ENCODE data around the gene CYREN.

The CYREN gene

GRCh38 chr7:135197906-135198655 lies 27.6 kb upstream of the CYREN start:
- in situ Hi-C loops (cut with HindIII; ENCODE audit: low sequenced_read_pairs), result no loop called here

DNA sequence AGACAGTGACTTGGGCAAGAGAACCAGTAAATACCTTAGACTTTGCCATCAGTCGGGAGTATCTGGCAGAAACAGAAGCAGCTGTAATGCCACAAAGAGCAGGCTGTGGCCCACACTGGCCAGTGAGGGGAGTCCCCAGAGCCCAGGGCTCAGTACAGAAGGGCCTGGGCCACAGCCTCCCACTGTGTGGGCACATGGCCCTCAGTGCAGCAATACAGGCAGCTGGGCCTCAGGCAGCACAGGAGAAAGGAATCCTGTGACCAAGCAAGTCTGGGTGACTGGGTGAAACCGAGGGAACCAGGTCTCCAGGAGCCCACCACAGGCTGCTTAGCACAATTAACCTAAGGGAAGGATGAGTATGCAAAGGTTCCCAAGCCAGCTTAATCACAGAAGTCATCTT lies 26.8 kb upstream of the CYREN start:
- in situ Hi-C loops (cut with HindIII; ENCODE audit: low sequenced_read_pairs), result no loop called here

DNA sequence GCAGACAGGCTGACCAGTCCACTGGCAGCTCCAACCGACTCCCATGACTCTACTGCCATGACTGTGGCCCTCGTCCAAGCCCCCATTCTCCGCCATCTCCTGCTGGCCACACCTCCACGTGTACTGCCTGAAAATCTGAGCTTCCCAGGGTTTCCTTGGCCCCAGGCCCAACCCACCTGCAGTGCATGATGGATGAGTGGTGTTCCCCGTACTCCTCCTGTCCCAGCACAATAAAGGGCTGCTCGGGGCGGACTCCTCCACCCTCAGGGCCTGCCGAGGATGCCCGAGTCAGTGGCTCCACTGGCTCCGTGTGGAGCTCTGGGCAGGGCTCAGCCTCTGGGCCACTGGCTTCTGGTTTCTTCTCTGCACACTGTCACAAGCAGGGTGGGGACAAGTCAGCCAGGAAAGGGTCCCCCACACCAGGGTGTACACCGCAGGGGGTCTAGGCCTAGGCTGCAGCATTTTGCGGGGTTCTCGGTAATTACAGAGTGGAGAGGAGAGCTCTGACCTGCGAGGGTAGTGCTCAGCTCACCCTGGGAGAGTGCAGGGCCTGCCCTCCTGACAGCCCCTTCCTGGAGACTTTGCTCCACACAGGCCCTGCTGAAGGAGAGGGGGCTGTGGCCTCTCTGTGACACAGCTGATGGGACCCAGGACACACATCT lies 25.6 kb upstream of the CYREN start:
- in situ Hi-C loops (cut with HindIII; ENCODE audit: low sequenced_read_pairs), result no loop called here

- in situ Hi-C loops (cut with HindIII; ENCODE audit: low sequenced_read_pairs), result no loop called here
Observed at GRCh38 chr7:135195156-135195555, 24.6 kb upstream of the CYREN start.

DNA sequence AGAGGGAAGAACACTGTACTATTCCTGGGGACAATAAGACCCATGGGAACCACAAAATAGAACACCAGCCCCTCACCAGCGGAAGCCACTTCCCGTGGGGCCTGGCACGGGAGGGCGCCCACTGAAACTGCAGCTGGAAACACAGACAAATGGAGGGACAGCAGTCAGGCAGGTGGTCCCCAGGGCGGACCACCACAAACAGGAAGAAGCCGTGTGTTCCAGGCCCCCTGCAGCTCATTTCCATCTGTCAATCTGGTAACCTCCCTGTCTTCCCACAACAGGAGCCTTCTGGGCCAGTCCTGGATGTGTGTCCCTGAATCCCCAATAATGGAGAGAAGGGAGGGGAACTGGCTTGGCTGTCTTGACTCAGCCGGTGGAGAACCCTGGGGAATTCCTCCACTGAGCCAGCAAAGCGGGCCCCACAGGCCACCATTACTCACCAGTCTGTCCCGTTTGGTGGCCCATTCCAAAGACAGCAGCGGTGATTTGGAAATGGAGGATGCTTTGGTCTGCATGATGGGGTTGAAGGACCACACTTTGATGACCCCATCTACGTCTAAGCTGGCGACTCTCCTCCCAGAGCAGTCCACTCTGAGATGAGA lies 24.1 kb upstream of the CYREN start:
- in situ Hi-C loops (cut with HindIII; ENCODE audit: low sequenced_read_pairs), result no loop called here

DNA sequence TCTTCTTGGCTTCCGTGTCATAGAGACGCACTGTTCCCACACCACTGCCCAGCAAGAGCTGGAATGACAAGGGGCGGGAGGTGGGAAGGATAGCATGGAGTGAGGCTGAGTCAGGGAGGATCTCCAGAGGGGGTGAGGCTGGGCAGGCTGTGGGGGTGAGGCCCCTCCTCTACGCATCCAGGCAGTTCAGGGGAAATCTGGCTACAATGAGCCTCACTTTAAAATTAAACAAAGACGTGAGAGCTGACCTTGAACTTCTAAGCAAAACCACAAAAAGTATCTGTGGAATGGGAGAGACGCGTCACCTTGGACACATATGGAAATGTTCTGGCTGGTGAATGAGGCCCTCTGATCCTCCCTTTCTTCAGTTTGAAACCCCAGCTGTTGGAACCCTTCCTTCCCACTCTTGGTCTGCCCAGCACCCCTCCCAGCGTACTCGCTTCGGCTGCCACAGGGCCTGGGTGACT lies 23.1 kb upstream of the CYREN start:
- in situ Hi-C loops (cut with HindIII; ENCODE audit: low sequenced_read_pairs), result no loop called here

GRCh38 chr7:135192914-135193536 lies 22.5 kb upstream of the CYREN start:
- in situ Hi-C loops (cut with HindIII; ENCODE audit: low sequenced_read_pairs), result no loop called here

DNA sequence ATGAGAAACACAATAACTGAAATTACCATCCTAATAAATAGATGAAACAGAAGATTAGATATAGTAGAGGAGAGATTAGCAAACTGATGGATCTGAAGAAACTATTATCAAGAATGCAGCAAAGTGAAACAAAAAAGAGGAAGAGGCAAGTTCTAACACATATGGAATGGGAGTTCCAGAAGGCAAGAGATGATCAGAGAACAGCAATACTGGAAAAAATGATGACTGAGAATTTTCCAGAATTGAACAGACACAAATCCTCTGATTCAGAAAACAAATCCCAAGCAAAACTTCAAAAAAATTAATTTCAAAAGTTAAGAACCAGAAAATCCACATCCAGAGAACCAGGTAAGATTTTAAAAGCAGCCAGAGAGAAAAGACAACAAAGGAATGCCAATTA lies 20.2 kb upstream of the CYREN start:
- in situ Hi-C loops (cut with HindIII; ENCODE audit: low sequenced_read_pairs), result no loop called here

DNA sequence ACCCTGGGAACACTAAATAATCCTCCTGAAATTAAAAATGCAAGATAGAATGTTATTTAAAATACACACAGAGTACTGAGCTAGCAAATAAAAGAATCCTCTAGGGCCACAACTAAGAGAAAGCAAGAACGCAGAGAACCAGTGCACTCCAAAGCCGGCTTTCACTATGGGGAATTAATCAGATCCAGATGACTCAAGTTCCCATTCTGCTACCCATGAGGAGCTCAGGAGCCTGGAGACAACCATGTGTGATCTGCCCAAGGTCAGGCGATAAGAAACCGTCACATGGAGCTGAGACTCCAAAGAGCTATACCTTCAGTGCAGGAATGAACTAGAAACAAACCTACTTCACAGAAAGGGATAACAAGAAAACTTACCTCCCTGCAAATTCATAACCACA lies 19.5 kb upstream of the CYREN start:
- in situ Hi-C loops (cut with HindIII; ENCODE audit: low sequenced_read_pairs), result no loop called here

DNA sequence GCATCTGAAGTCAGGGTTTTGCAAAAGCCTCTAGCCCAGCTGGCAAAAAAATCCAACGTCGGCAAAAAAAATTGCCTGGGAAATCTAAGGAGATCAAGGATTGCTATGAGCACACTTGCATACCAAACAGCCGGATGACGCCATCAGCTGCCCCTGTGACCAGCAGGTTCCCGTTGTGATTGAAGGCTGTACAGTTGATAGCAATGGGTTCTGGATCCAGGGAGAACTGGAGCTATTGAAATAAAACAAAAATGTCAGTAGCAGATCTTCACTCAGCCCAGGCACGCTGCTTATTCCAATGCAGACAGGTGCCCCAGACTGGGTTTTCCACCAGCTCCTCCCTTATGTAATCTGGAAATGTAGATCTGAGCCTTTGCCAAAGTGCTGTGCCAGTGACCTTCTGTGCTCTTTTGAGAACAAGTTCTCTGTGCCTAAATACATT lies 18.7 kb upstream of the CYREN start:
- in situ Hi-C loops (cut with HindIII; ENCODE audit: low sequenced_read_pairs), result no loop called here

GRCh38 chr7:135188298-135188984 lies 17.9 kb upstream of the CYREN start:
- in situ Hi-C loops (cut with HindIII; ENCODE audit: low sequenced_read_pairs), result no loop called here

DNA sequence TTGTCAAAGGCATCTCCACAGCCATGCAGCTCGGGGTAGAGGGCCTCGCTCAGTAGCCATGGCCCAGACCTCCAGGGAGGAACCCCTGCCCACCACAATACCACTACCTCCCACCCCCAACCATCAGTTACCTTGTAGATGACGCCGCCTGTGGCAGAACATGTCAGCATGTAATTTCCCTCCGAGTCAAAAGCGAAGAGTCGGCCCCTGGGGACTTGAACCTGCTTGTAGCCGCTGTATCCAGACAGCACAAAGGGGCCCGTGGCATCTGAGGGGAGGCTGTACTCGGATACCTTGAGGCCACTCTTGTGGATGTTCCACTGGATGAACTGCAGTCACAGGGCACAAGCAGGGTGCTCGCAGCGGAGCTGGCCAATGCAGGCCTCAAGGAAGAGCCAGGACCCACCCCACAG lies 16.3 kb upstream of the CYREN start:
- in situ Hi-C loops (cut with HindIII; ENCODE audit: low sequenced_read_pairs), result no loop called here

DNA sequence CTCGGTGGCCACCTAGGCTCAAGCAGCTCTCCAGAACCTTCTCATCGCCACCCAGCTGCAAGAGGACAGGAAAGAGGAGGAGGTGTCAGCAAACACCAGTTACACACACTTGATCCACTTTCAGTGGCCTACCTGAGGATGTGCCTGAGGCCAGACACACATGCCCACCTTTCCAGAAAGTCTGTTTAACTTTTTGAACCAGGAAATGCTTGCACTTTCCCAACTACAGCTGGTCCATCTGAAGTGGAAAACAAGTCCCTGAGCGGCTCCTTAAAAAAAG lies 15.7 kb upstream of the CYREN start:
- in situ Hi-C loops (cut with HindIII; ENCODE audit: low sequenced_read_pairs), result no loop called here

GRCh38 chr7:135185471-135186260 lies 15.2 kb upstream of the CYREN start:
- in situ Hi-C loops (cut with HindIII; ENCODE audit: low sequenced_read_pairs), result no loop called here

DNA sequence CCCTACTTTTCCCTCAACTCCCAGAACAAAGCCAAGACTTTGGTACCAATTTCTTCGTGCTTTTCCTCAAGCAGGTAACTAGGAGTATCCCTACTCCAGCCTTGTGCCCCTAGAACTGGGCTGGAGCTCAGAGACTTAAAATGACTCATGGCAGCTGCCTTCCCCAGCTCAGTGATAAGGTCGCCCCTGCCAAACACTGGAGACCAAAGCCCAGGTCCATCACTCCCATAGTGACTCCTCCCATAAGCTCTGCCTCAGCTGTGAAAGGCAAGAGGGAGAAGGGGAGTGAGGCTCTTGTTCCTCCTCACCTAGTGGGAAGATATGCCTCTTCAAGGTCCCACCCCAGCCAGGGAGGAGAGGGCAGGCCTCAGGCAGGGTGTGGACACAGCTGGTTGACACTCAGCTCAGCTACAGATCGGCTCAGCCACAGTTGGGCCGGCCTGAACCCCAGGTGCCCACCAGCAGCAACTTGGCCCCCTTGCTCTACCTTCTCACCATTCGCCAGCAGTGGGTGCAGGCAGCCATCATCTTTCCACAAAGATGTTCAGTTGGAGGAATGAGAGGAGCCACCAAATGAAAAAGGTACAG lies 13.8 kb upstream of the CYREN start:
- in situ Hi-C loops (cut with HindIII; ENCODE audit: low sequenced_read_pairs), result no loop called here

DNA sequence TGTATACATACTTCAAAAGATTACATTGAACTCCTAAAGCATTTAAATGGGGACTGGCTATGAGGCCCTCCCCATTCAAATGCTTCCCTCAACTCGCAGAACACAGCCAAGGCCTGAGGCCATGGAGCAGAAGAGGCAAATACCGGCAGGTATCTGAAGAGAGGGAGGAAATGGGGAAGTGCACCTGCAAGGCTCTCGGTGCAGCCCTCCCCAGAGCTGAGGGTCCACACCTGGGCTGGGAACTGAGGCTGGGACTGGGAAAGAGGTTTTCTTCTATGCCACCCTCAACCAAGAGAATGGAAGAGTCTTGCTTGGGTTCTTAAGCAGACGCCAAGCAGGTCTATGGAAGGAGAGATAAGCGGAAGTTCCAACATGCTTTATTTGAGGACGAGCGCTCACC lies 13.0 kb upstream of the CYREN start:
- in situ Hi-C loops (cut with HindIII; ENCODE audit: low sequenced_read_pairs), result no loop called here

DNA sequence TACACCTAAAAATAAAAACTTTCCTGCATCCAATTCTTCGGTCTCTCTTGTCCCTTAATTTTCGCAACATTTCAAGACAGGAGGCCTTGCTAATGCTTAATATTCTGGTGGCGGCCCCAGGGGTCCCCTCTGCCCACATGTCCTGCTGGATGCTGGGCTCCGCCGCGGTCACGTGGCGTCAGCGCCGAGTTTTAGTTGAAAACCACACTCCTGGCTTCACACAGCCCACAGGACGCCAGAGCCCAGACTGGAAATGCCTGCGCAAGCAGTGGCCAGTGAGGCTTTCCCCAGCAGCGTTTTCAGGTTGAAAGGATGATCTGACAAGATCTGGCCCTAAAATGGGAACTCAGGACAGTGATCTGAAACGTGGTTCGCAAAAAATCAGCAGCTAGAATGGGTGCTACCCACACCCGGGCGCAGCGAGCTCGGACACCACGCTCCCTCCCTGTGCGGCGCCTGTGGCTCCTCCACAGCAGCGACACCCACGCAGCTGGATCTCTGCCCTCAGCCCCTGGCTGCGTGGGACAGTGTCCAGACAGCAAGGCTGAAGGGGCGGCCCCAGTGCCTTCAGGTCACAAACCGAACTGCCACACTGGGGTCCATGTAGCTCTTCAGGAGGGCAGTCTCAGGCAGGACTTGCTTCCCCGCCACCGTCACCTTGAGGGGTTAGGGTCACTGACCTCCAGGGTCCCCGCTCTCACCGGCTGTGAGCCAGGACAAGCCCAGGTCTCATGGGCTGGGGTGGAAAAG lies 11.6 kb upstream of the CYREN start:
- in situ Hi-C loops (cut with HindIII; ENCODE audit: low sequenced_read_pairs), result no loop called here

- in situ Hi-C loops (cut with HindIII; ENCODE audit: low sequenced_read_pairs), result no loop called here
Observed at GRCh38 chr7:135181261-135181928, 10.9 kb upstream of the CYREN start.

DNA sequence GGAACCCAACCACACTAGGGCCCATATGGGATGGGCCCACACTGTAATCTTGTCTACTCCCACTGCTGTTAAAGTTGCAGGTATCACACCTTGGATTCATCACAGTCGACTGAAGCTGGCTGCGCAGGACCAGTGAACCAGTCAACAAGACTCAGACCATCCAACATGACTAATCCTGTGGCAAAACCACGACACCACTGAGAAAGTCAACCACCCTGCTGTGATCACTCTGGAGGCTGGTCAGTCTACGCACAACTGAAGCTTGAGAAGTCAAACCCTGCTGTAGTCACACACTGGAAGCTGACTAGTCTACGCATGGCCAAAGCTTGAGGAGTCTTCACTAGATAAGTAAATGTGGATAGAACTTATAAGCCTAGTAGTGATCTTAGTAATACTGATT lies 9.6 kb upstream of the CYREN start:
- in situ Hi-C loops (cut with HindIII; ENCODE audit: low sequenced_read_pairs), result no loop called here
